ENCODE measurements around the gene SH3PXD2A. TPM values are rescaled to one million over a fixed set of nuclear protein-coding genes. Genes with fewer than 3 reads are reported as not detected.

The SH3PXD2A gene
- total RNA-seq, 1 experiment from 2014 or later, result 4.5 TPM

- Mint-ChIP-seq H3K4me1 (peaks cover 0 to 7% of the 10 kb centered on the region in 2 experiments; a peak in 2 of 4 replicates), H3K36me3 (ENCODE audit: insufficient read depth in 1 of 3, low read depth in 3 of 3) (peaks cover 0 to 9% (median 8%) of the 10 kb centered on the region in 3 experiments; a peak in 4 of 7 replicates), H3K27me3 (ENCODE audit: low read depth) (no peaks in the 10 kb centered on the region), H3K27ac (no peak overlapping the region), H3K9me3 (no peaks in the 10 kb centered on the region), H3K4me3 (no peak overlapping the region)
- no peaks in the 10 kb centered on the region for H3K79me1 ChIP-seq (ENCODE audit: insufficient read depth, low read depth, low read length, poor library complexity, severe bottlenecking)
- no peaks in the 10 kb centered on the region for H3K23me2 ChIP-seq (ENCODE audit: insufficient read length, low read depth, low read length, poor library complexity, severe bottlenecking)
- no peak overlapping the region for H3K14ac ChIP-seq (ENCODE audit: insufficient read depth, low read length)
- H2AFZ ChIP-seq (ENCODE audit: low read length), result no peak overlapping the region
- no peak overlapping the region for H2BK20ac ChIP-seq (ENCODE audit: low read depth, low read length, poor library complexity, severe bottlenecking)
- H3T11ph ChIP-seq (ENCODE audit: low read length), result no peak overlapping the region
- H2BK15ac ChIP-seq (ENCODE audit: low read depth, low read length), result no peak overlapping the region
- H2BK12ac ChIP-seq (ENCODE audit: insufficient read length, low read depth, low read length), result no peak overlapping the region
- H4K91ac ChIP-seq (ENCODE audit: insufficient read length, low read depth, low read length), result no peak overlapping the region
- H3K4ac ChIP-seq (ENCODE audit: low read depth, low read length), result no peak overlapping the region
- no peaks in the 10 kb centered on the region for H3K4me1 ChIP-seq (ENCODE audit: insufficient read depth, low read length)
- H4K8ac ChIP-seq (replicated peaks; ENCODE audit: insufficient read length, low read depth, low read length), result no peak overlapping the region
- no peaks in the 10 kb centered on the region for H4K20me1 ChIP-seq (ENCODE audit: control insufficient read depth, insufficient read depth, insufficient read length)
- no peak overlapping the region for H3K4me2 ChIP-seq (ENCODE audit: insufficient read depth, insufficient read length, low read length)
- no peaks in the 10 kb centered on the region for H3K79me2 ChIP-seq (ENCODE audit: insufficient read depth, low read length)
- no peaks in the 10 kb centered on the region for H3K27me3 ChIP-seq (ENCODE audit: insufficient read depth, low read length)
- no peak for DNase-seq
- H3K56ac ChIP-seq (ENCODE audit: insufficient read length, low read depth, low read length), result no peak overlapping the region
- no peak for TF ChIP-seq CTCF (conservative IDR thresholded peaks at IDR 0.05)
- no peak overlapping the region for H4K5ac ChIP-seq (ENCODE audit: insufficient read length, low read depth, low read length)
- WGBS (ENCODE audit: extremely low coverage, insufficient read length, low lambda C conversion rate), result no CpG with 5 or more reads among the region's 1 CpG
- no peak overlapping the region for H3K18ac ChIP-seq (ENCODE audit: insufficient read length, low read depth, low read length)
- no peaks in the 10 kb centered on the region for H3K9me3 ChIP-seq (ENCODE audit: control insufficient read depth, low read depth, low read length)
- no peak overlapping the region for H3K27ac ChIP-seq (ENCODE audit: insufficient read length, low read depth, low read length)
- no peak overlapping the region for H2AK5ac ChIP-seq (ENCODE audit: insufficient read length, low read length)
- H3K9ac ChIP-seq (ENCODE audit: extremely low read depth, insufficient read length, low read length), result no peak overlapping the region
- no peak overlapping the region for H2BK120ac ChIP-seq (ENCODE audit: low read depth, low read length, poor library complexity, severe bottlenecking)
- H2BK5ac ChIP-seq (ENCODE audit: insufficient read length, low read length), result no peak overlapping the region
- no peak overlapping the region for H3K23ac ChIP-seq (ENCODE audit: insufficient read length, low read depth, low read length)
Measured at GRCh38 chr10:103877861-103878260, 22.5 kb upstream of the SH3PXD2A start.

Measured in H9 (cell line).